GM21526 (cell line): ENCODE data around the gene DNMBP.
"Not testable (repeated sequence)": the region's sequence is repeated elsewhere in the genome, so short reads cannot be mapped to it uniquely, and the experiment has no call there.

Experiments used
- ATAC-seq: cut with Tn5 transposase; IDR thresholded peaks from one replicate; pipeline ENCODE4 v1.9.1; 2021; ENCODE audit warnings: moderate library complexity; ENCODE audit not compliant: unreplicated experiment, low FRiP score

The DNMBP gene

DNA sequence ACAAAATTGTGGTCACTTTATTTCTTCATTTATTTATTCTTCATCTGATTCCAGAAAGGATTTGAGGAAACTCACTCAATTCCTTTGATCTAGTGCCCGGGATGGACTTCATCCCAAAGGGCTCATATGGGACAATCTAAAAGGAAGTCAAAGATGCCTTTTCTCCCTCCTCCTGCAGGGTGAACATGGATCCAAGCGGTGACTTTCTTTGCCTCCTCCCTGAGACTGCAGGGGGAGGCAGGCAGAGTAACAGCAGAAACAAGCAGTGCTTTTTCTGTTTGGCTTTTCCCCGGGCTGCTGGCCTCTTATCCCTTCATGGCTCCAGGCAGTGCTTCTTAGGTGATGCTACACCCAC is 10.0 kb upstream of the DNMBP start:
- ATAC-seq = no peak

DNA sequence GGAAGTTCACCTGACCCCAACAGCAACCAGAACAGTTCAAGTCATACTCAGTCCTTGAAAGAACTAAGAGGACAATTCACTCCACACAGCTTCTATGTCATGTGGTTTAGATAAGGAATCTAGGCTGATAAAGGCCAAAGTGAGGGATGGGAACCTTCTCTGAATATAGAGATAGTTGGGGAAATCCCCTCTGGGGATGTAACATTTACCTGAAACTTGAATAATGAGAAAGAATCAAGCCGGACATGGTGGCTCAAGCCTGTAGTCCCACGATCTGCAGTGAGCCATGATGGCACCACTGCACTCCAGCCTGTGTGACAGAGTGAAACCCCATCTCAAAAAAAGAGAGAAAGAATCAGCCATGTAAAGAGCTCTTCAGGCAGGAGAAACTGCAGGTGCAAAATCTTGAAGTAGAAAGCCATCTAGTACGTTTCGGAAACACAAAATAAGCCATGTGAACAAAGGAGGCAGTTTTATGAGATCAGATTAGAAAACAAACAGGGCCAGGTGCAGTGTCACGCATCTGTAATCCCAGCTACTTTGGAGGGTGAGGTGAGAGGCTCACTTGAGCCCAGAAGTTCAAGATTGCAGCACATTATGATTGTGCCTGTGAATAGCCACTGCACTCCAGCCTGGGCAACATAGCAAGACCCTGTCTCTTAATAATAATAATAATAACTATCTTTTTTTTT is 4.5 kb upstream of the DNMBP start:
- peak; percentile 69 for ATAC-seq

DNA sequence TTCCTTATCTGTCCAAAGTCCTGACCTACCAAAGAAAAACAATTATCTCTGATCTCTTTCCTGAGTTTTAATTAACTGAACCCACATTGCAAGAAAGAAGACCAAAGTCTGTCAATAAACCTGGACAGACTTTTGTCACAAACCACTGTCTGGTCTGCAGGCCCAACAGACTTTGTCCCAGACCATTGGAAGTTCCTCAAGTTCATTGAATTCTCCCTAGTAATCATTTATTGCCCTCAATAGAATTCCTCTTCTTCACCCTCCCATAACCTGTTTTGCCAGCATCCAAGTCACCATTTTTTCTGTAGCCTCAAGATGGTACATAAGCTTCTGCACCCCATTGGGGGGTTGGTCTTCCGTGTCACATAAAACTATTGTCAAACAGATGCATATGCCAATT is 3.9 kb upstream of the DNMBP start:
- ATAC-seq = no peak

DNA sequence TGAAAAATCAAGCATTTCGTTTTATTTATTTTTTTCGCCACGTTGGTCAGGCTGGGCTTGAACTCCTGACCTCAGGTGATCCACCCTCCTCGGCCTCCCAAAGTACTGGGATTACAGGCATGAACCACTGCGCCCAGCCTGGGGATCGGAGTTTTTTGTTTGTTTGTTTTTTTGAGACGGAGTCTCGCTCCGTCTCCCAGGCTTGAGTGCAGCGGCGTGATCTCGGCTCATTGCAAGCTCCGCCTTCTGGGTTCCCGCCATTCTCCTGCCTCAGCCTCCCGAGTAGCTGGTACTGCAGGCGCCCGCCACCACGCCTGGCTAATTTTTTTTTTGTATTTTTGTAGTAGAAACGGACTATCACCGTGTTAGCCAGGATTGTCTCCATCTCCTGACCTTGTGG is 2.2 kb upstream of the DNMBP start:
- not testable (repeated sequence) for ATAC-seq

DNA sequence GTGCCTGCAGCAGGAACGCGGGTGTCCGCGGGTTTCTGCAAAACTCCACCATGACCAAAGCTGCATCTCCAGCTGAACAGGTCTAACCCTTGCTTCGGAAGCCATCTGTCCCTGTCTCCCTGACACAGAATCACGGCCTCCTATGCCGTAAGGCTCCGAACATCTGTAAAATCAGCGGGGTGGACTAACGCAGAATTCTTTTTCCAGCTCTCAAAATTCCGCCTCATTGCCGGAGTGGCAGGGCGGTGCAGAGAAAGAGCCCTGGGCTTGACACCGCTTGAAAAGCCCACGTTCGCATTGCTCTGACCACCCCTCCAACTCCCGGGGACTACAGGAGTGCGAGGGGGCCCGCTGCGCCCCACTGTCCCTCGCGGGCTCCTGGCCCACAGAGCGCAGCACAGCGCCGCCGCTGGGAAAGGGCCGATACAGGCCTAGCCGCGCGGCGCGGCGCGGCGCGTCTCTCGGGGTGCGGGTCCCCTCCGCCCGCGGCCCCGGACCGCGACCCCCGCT is 409 bp downstream of the DNMBP start:
- peak; percentile 42 for ATAC-seq

DNA sequence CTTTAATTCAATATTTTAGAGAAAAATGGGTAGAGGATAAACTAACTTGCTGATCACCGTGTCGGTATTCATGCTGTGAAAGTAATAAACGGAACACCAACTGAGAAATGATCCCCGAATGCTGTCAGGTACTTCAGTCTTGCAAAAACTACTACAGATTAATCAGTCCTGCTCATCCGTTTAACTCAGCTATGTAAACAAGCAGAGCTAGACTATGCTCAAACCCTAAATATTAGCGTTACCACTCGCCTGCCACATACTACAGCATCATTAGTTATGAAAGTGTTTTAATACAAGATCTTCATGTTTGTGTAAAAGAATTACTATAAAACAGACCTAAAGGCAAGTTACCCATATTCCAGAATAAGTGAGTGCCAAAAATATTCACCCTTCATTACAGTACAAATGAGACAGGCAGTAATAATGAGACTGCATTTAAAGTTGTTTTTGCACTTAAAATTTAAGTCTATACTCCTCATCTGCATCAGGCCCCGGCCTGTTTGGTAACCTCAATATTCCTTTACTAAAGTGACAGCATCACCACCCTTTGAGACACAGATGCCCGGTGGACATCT is 952 bp downstream of the DNMBP start:
- ATAC-seq = no peak

DNA sequence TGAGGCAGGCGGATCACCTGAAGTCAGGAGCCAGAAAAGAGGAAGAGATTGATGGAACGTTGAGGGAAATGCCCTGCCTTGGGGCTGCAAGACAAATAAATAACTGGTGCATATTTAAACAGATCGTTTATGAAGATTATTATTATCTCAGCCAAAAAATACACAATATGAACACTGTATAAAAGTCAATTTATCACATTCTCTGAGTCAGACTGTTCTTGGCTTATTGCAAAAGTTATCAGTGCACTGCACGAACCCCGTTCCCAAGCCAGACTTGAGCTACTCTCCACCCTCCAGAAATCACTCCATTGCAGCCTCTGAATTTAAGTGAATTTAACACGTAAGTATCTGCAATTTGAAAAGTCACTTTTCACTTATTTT is 1.6 kb downstream of the DNMBP start:
- no peak for ATAC-seq

DNA sequence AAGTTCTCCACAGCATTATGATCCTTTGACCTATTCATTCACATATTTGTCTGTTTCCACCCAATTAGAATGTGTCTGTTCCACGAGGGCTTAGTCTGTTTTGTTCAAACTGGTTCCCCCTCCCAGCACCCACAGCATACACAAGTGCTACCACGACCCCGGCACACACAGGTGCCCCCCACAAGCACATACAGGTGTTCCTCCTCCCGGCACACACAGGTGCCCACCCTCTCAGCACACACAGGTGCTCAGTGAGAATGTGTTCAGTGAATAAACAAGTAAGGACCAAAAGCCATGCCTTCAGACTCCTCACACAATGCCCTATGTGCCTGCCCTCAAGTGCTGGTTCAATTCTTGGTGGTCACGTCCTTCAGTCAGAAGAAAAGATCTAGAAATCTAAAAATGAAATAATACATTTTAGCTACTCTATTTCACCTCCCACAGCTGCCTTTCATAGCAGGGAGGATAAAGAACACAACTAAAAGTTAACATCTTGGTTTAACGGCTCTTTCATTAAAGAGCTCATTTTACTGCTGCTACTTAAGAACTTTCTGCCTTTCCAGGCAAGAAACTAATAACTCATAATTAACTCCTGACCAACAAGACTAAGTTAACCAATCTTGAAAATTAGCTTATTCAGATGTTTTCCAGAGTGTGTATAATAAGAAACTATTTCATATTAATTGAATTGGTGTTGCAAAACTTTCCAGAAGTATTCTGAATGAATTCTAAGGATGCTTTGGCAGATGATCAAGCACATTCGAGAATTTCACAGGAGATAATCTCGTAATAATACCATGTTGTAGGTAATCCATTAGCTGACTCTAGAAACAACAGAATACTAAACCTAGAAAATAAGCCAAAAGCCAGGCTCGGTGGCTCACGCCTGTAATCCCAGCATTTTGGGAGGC is 2.3 kb downstream of the DNMBP start:
- no peak for ATAC-seq

DNA sequence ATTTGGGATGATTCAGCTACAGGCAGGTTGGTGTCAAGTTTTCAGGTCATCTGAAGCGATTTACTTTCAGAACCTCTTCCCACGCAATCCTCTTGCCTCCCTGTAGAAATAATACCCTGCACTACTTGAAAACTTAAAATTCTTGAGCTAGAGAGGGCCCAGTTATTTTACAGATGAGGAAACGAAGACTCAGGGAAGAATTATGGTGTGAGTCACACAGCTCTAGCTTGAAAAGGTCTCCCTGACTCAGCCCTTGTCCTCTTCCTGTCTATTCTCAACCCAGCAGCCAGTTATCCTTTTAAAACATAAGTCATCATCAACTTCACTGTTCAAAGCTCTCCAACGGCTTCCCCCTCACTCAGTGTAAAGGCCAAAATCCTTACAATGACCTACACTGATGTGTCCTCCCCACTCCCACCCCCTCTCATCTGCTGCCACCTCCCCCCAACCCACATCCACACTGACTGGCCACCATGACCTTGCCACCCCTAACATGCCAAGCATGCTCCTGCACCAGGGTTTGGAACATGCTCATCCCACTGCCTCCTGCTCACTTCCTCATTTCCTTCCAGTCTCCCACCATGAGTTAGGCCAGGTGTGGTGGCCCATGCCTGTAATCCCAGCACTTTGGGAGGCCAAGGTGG is 3.4 kb downstream of the DNMBP start:
- ATAC-seq = no peak

DNA sequence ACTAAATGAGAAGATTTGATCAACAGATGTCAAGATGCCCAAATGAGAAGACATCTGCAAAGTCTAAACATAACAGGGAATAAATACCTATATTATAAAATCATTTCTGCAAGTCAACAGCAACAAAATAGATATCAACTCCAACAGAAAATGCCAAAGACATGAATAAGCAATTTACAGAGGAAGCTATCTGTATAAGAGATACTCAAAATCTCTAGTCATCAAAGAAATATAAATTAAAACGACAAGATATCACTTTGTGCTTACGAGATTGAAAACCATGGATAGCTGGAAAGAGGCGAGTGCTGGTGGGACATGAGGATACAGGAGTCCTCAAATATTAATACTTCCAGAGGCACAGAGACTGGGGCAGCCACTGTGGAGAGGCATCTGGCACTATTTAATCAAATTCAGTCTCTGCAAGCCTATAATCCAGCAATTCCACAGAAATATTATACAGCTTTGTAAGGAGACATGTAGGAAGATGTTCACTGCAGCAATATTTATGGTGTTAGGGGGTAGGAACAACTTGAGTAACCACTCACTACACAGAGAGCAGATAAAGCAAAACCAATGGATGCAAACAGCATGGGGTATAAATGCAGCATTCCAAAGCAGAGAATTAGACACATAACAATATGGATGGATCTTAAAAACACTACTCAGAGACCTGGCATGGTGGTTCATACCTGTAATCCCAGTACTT is 4.8 kb downstream of the DNMBP start:
- ATAC-seq = no peak

DNA sequence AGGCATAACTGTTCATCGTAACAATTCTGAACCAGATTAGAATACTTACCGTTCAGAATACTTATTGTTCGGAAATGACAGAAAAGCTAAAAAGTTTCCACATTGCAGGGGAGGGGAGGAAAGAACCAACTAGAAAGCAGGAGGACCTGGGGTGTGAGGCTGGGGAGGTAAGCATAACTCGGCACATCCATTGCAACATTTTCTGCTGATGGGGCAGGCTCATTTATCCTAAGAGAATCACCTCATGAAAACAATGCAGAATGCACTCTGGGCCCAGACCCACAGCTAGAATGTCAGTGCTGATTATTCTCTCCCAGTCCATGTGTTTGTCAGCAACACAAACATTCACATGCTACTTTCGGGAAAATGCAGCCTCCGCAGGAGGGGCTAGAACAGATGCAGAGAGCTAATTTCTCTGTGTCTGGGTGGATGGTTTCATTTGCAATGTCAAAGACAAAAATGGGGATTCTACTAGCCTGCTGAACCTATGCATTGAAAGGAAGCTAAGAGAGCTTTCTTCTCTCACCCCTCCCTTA is 9.6 kb downstream of the DNMBP start:
- ATAC-seq = no peak

DNA sequence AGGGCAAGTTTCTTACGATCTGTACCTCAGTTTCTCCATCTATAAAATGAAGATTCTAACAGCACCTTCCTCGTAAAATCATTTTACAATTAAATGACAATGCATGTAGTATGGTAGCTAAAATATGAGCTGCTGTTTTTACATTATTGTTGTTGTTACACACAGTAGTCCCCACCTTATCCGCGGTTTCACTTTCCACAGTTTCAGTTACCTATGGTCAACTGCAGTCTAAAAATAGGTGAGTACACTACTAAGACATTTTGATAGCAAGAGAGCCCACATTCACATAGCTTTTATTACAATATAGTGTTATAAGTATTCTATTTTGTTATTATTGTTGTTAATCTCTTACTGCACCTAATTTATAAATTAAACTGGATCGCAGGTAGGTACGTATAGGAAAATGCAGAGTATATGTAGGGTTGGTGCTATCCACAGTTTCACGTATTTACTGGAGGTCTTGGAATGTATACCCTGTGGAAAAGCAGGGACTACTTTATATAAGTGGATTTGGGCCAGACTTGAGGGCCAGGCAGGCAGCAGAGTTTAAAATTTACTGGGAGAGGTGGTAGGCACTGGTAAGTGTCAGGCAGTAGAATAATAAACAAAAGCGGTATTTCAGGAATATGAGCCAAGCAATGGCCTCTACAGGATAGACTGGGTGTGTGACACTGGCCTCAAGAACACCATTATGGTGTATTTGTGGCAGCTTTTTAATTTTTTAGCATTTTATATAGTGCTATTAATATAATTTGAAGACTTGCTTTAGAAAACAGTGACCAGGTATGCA is 10.2 kb downstream of the DNMBP start:
- ATAC-seq = no peak

DNA sequence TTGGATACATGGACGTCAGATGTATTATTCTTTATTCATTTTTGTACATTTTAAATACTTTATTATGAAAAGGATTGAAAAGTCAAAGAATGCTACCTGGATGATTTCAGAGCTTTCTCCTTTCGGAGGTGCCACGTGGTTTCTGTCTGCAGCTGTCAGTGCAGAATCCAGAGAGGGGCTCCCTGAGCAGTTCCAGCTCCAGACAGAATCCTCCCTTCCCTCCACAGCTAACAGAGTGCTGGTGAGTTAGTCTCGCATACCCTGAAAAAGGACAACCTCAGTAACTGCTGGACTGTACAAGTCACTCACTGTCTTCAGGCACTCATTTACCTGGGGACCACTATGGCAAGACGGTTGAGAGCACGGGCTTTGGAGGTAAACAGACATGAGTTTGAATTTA is 10.9 kb downstream of the DNMBP start:
- ATAC-seq = no peak

DNA sequence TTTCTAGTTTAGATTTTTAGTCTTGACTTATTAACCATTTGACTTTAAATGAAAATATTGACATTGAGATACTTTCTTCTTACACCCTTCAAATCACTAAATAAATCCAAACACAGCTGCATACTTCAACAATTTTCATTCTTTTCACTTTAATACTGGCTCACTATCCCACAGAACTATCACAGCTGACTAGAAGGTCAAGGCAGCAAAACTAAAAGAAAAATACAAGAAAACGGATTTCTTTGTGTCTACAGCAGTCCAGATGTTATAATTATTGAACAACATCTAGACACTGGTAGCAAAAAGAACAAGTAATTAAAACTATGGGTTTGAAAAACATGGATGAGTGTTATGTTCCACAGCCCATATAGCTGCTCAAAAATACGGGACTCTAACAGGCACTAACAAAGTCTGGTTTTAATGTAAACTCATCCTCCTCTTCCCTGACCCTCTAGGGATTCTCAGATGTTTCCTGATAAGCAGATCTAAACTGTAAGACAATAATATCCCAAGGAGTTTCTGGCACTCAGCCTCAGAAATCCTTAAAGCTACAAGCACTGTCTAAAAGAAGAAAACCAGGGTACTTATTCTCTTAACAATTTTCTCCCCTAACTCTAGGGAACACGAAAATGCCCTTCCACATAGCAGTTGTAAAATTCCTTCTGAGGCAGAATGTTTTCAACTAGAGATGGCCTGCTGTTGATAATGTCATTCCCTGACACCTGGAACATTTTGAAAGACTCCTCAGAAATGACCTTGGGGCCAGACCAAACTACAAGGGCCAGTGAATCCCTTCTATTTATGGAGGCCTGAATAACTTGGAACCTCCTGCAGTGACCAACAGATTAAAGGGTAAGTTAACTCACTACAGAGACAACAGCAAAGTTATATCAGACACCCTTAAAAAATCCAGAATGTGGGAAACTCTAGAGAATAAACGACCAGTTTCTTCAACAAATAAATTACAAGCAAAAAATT is 12.8 kb downstream of the DNMBP start:
- no peak for ATAC-seq

DNA sequence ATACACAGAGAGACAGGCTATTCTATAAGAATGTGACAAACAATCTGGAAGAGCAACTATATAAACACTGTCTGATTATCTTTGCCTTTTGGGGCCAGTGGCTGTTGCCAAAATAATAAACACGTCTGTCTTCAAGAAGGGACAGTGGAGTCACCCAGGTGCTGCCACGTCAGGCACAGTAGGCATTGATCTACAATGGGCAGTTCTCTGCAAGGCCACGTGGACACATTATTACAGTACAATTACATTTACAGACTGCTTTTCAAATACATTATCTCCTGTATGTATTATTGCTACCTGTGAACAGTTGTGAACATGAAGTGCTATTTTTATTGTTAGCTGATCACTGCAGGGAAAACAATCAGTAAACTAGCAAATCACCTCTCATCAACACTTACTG is 14.0 kb downstream of the DNMBP start:
- no peak for ATAC-seq

DNA sequence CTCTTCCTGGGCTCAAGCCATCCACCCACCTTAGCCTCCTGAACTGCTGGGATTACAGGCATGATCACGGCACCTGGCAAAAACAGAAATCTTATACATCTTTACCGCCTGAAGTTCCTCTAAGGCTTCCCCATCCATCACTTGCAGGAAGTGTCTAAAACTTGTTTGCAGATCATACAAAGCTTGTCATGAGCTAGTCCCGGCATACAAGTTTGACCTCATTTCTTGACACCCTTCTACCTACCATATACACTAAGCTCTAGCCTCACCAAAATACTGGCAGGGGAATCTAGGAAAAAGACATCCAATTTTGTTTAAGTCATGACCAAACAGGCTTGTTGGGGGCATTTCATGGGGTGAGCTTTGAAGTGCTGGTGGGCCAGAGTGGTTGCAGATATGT is 14.5 kb downstream of the DNMBP start:
- no peak for ATAC-seq

DNA sequence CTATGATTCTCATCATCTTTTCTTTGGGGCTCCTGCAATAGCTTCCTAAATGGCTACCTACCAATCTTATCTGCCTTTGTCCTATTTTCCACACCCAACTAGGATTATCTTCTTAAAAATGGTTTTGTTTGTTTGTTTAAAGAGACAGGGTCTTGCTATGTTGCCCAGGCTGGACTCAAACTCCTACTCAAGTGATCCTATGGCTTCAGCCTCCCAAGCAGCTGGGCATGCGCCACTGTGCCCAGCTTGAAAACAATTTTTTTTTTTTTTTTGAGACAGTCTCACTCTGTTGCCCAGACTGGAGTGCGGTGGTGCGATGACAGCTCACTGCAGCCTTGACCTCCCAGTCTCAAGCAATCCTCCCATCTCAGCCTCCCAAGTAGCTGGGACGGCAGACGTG is 14.9 kb downstream of the DNMBP start:
- ATAC-seq = no peak
